Measurements from ENCODE around the gene TRAPPC13.
"Not testable (repeated sequence)": the region's sequence is repeated elsewhere in the genome, so short reads cannot be mapped to it uniquely, and the experiment has no call there.

Gene TRAPPC13

GRCh38 chr5:65676056-65676455 lies 51.2 kb downstream of the TRAPPC13 start:
- DNase-seq (ENCODE audit: low spot score): not testable (repeated sequence)

GRCh38 chr5:65682148-65682547 lies 57.3 kb downstream of the TRAPPC13 start:
- DNase-seq (ENCODE audit: low spot score): no peak

- no peak for DNase-seq (ENCODE audit: low spot score)
These were observed 68.3 kb downstream of the TRAPPC13 start for GRCh38 chr5:65693121-65693520.

- DNase-seq (ENCODE audit: low spot score): no peak
These were observed 70.4 kb downstream of the TRAPPC13 start for GRCh38 chr5:65695162-65695755.

GRCh38 chr5:65695896-65696295 lies 71.1 kb downstream of the TRAPPC13 start:
- DNase-seq (ENCODE audit: low spot score): no peak

GRCh38 chr5:65696892-65697291 lies 72.1 kb downstream of the TRAPPC13 start:
- DNase-seq (ENCODE audit: low spot score): no peak

GRCh38 chr5:65699338-65699737 lies 74.5 kb downstream of the TRAPPC13 start:
- DNase-seq (ENCODE audit: low spot score): no peak

GRCh38 chr5:65702036-65702435 lies 77.2 kb downstream of the TRAPPC13 start:
- no peak for DNase-seq (ENCODE audit: low spot score)

- DNase-seq (ENCODE audit: low spot score): no peak
These were observed 79.9 kb downstream of the TRAPPC13 start for GRCh38 chr5:65704621-65705239.

GRCh38 chr5:65707663-65708062 lies 82.8 kb downstream of the TRAPPC13 start:
- DNase-seq (ENCODE audit: low spot score): no peak

- no peak for DNase-seq (ENCODE audit: low spot score)
These were observed 83.3 kb downstream of the TRAPPC13 start for GRCh38 chr5:65708145-65708544.

All from hematopoietic multipotent progenitor cell treated with erythropoietin and hydrocortisone succinate and interleukin-3 and kit ligand, for 15 days (in vitro differentiated cells).